Cortex of kidney (tissue), 1 donor: Measurements from ENCODE around the gene UBL3.

ENCODE experiments used
- DNase-seq: peaks from one replicate; lab custom pipeline; 2025; lab: John Stamatoyannopoulos, UW

Gene UBL3

GRCh38 chr13:29857085-29857484, 6.7 kb upstream of the UBL3 start:
- no peak for DNase-seq

GRCh38 chr13:29856426-29856825, 6.0 kb upstream of the UBL3 start:
- no peak for DNase-seq

DNA sequence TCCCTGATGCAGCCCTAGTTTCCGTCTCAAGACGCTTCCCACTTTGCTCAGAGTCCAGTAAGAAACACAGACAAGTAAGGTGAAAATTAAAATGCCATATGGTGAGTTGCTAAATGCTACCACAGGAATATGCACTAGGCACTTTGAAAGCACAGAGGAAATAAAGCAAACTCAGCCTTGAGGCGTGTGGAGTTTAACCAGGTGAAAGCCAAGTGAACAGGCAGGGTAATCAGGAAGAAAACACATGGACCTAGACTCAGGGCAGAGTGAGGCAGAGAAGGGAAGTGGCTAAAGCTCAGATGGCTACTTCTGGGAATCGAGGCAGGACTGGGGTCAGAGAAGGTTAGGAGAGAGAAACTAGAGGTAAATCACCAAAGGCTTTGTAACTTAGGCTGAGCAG, 5.4 kb upstream of the UBL3 start:
- DNase-seq, result no peak

DNA sequence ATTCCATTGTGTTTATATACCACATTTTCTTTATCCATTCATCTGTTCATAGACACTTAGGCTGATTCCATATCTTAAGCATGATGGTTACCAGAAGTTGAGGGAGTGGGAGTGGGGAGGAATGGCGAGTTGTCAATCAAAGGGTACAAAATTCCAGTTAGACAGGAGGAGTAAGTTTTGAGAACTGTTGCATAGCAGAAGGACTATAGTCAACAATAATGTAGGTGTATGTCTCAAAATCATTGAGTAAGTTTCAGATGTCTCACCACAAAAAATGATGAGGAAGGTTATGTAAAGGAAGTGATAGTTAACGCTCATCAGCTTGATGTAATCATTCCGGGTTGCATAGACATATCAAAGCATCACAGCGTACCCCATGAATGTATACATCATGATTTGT, 4.6 kb upstream of the UBL3 start:
- no peak for DNase-seq

DNA sequence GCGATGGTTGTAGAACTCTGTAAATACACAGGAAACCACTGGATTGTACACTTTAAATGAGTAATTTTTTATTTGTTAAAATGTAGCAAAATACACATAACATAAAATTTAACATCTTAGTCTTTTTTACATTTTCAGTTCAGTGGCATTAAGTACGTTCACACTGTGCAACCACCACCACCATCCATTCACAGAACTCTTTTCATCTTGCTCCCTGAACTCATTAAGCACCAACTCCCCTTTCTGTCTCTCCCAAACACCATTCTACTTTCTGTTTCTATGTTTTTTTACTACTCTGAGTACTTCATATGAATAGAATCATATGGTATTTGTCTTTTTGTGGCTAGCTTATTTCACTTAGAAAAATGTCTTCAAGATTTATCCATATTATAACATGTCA, 2.7 kb upstream of the UBL3 start:
- no peak for DNase-seq

DNA sequence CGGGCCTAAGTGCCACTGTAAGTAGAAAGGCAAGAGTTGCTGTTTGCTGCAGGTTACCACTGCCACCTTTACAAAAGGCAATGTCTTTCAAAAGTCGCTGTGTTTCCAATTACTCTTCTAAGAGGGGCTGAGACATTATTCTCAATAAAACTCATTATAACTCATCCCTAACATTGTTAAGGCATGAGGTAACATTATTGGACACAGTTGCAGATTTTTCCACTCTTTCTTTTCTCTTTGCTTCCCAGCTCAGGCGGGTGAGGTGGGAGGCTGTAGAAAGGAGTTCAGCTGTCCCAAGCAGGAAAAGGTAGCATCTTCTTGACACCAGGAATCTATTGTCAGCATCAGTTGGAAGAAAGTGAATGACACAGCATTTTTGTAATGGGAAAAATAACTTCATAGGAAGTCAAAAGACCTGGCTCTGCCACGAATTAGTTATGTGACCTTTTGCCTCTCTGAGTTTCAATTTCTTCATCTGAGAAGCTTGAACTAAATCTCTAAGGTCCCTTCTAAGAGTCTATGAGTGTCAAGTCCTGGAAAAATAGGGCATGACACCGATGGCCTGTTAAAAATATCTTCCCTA, 2.1 kb upstream of the UBL3 start:
- no peak for DNase-seq

DNA sequence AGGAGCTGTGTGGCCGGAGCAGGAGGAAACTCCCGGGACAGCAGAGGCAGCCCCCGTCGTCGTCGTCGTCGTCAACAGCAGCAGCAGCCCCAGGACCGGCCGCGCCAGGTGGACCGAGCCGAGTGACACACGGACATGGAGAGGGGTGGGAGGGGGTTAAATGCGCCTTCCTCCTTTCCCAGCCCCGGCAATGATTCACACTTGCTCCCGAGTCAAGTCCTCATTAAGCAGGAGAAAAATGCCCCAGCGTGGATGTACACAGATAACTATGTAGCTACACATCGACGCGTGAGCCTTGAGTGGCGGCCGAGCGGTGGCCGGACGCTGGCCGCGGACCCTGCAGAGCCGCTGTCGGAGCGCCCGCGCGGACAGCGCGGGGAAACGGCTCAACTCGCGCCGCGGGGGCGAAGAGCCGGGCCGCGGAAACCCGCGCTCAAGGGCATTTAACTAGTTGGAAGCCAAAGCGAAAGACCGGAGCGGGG, 645 bp downstream of the UBL3 start:
- no peak for DNase-seq

- no peak for DNase-seq
These were observed 1.3 kb downstream of the UBL3 start for GRCh38 chr13:29849071-29849631.

- DNase-seq, result no peak
These were observed 2.9 kb downstream of the UBL3 start for GRCh38 chr13:29847501-29847983.

DNA sequence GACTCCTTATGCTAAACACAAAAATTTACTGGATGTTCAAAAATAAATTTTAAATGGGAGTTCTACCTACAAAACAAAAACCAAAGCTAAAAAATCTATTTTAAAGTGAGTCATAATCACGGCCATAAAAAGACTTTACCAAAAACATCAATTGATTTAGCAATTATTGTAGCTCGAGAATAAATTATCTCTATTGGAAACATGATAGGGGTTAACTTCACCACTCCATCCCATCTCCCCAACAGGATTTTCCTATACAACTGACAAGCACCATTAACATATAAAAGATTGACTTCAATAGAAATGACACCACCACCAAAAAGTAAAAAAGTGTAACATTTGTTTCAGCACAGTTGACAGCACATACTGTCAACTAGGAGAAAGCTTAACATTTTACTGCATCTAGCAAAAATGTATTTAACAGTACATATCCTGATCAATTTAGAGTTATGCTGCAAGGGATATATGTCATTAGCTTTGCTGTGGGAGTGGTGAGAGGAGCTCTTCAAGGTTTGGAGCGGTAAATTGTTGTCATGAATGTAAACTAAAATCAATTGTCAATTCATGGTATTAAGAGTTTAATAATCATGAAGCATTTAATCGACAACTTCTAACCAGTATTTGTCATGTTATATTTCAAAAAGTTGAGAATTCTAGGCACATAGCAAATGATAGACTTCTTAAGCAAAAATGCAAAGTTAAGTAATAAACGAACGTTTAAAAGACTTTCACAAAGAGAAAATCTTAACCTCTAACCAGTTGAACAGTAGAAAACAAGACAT, 3.8 kb downstream of the UBL3 start:
- DNase-seq, result no peak

- no peak for DNase-seq
These were observed 4.9 kb downstream of the UBL3 start for GRCh38 chr13:29845440-29846056.

DNA sequence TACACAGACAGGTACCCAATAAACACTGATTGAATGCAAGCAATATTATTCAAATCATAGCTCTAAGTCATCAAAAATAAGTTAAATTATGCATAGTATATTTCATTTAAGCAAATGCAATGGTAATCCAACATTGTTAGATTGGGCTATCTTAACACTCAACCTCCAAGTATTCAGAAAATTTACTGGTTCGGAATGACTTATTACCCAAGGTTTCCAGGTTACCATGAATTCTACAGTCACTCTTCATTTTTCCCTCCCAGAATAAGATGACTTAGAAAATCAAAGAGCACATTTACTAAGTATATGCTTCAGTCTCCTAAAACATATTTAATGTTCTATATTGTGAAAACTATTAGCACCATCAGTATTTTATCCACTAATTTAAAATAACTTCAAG, 6.0 kb downstream of the UBL3 start:
- no peak for DNase-seq

DNA sequence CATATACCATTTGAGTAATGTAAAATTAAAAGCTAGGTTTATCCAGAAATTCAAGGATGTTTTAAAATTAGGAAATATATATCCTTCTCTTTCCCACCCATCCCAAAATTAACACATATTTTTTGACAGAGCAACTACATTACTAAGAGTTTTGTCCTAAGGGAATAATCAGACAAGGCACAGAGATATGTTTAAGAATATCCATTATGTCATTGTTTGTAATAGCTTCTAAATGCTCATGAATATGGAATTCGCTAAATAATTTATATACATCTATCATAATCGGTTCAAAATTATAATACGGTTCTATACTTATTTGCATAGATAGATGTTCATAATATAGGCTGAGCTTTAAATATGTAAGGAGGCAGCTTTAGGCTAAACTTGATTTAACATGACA, 9.8 kb downstream of the UBL3 start:
- no peak for DNase-seq

GRCh38 chr13:29835280-29836061, 14.9 kb downstream of the UBL3 start:
- no peak for DNase-seq

DNA sequence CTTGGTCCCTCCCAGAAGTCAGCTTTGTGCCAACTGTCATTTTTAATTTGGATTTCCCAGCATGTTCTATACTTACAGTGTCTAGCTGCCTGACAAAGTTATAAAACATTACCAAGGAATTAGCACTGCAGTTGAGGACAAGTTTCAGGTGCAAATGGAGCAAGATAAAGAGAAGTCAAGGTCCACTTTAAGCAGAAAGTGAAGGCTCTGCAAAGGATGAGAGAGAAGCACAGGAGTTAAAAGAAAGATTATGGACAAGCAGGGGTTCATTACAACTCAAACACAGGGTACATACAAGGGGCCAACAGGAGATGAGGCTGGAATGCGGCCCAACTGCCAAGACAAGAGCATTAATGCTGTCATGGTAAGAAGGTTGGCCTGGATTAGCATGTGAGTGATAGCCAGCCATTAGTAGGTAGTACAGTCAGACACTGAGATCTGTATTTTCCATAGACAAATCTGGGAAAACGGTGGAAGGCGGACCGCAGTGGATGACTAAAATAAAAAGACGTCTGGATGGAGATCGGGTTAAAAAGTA, 17.6 kb downstream of the UBL3 start:
- DNase-seq, result no peak

GRCh38 chr13:29830000-29830399, 20.4 kb downstream of the UBL3 start:
- DNase-seq, result no peak

DNA sequence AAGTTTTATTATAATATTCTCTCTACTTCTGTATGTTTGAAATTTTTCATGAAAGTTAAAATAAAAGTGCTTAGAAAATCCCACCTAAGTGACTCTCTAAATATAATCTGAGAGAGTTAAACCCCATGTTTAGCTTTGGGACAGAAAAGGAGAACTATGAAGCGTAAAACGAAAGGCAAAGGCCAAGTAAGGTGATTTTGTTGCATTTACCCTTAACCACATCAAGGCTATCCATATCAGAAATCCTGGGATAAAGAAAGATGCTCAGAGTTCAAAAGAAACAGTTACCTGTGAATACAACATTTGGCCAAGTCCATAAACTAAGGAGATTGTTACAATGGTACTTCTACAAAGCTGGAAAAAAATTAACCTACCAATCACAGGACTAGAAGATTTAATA, 31.3 kb downstream of the UBL3 start:
- no peak for DNase-seq

GRCh38 chr13:29817604-29818378, 32.6 kb downstream of the UBL3 start:
- no peak for DNase-seq

- no peak for DNase-seq
These were observed 33.7 kb downstream of the UBL3 start for GRCh38 chr13:29816715-29817114.

GRCh38 chr13:29815336-29815735, 35.1 kb downstream of the UBL3 start:
- DNase-seq, result no peak

- no peak for DNase-seq
These were observed 39.5 kb downstream of the UBL3 start for GRCh38 chr13:29810898-29811297.
